Left lung (tissue), 10 donors: ENCODE results near the gene SPATA20. TPM values are rescaled to one million over a fixed set of nuclear protein-coding genes. Genes with fewer than 3 reads are reported as not detected.
A peak's percentile ranks its signal among the peaks of the same experiment; 100 is the strongest.

ENCODE experiments used
- ATAC-seq: fragments of 200-7000 bp; cut with Tn5 transposase; one replicate; pipeline ENCODE4 v1.9.1; 2020; ENCODE audit warnings: moderate library complexity
- DNase-seq, 4 donors: peaks; one replicate each; pipeline ENCODE4 v3.0.0-alpha.2; 2013 to 2020
- H3K27ac ChIP-seq, 2 donors: fragments of 200-600 bp; sonication (generic) in 1 of 2; one replicate each; pipeline versions ENCODE4 v1.5.0 to v1.8.0; 2020 to 2021
- H3K27me3 ChIP-seq, 2 donors: fragments of 200-600 bp; sonication (generic) in 1 of 2; one replicate each; pipeline versions ENCODE4 v1.5.0 to v1.8.0; 2020 to 2021
- H3K36me3 ChIP-seq, 2 donors: fragments of 200-600 bp; sonication (generic) in 1 of 2; one replicate each; pipeline versions ENCODE4 v1.5.0 to v1.8.0; 2020 to 2021
- H3K4me1 ChIP-seq, 2 donors: fragments of 200-600 bp; one replicate each; pipeline ENCODE4 v1.8.0; 2021
- H3K4me3 ChIP-seq, 2 donors: fragments of 200-600 bp; sonication (generic) in 1 of 2; one replicate each; pipeline versions ENCODE4 v1.5.0 to v1.8.0; 2020 to 2021; ENCODE audit warnings: mild to moderate bottlenecking in 1 of 2
- H3K9me3 ChIP-seq, 2 donors: fragments of 200-600 bp; sonication (generic) in 1 of 2; one replicate each; pipeline versions ENCODE4 v1.5.0 to v1.8.0; 2020 to 2021
- CTCF ChIP-seq, 2 donors: fragments of 200-600 bp; sonication (generic) in 1 of 2; IDR thresholded peaks; one replicate each; pipeline versions ENCODE4 v1.5.0 to v1.8.0; 2021; ENCODE audit warnings: antibody characterized with exemption in 2 of 2
- intact Hi-C, 2 donors: fragments of 100-400 bp; cut with DNase I; formaldehyde crosslinking; loops; one replicate each; pipeline versions ENCODE4 v1.11.2 to v1.14.2; 2022
- polyA plus RNA-seq, 6 donors: library from polyadenylated mRNA; unstranded; fragments of 120-200 nt; gene quantifications; one replicate each; pipeline ENCODE4 v1.2.1, GENCODE V29; 2013; ENCODE audit not compliant: insufficient read length in 6 of 6
- total RNA-seq, 2 donors: library from RNA; stranded (reverse); fragmentation: NEBNext Ultra II Directional; extraction: Animal tissue kit (Norgen Biotek cat#: 25700); gene quantifications; one replicate each; pipeline ENCODE4 v1.2.1, GENCODE V29; 2021
- donor health status: DM: no; HTN: yes; CAD: no.
- donor health status: DM: no; HTN: no; CAD: no.

Gene SPATA20
- total and polyA plus RNA-seq, 8 donors, result 37.6 to 60.5 (median 47.7) TPM

GRCh38 chr17:50527949-50528474, 19.0 kb upstream of the SPATA20 start:
- intact Hi-C loops, result no loop called here
- no peak for TF ChIP-seq CTCF (IDR thresholded peaks at IDR 0.05)
- ATAC-seq, result no peak

GRCh38 chr17:50529849-50530248, 17.1 kb upstream of the SPATA20 start:
- ATAC-seq (no peak), DNase-seq (no peak)
- intact Hi-C loops, result no loop called here
- Histone ChIP-seq H3K4me1 (peaks cover 10 to 23% of the 10 kb centered on the region in 2 donors), H3K9me3 (no peaks in the 10 kb centered on the region), H3K36me3 (no peaks in the 10 kb centered on the region), H3K27me3 (peaks cover 15 to 59% of the 10 kb centered on the region in 2 donors), H3K27ac (no peak overlapping the region), H3K4me3 (no peak overlapping the region)
- TF ChIP-seq CTCF (IDR thresholded peaks at IDR 0.05), result no peak

More at GRCh38 chr17:50527949-50528474, 19.0 kb upstream of the SPATA20 start:
- H3K4me1 ChIP-seq, result peaks cover 0 to 10% of the 10 kb centered on the region in 2 donors
- H3K36me3 ChIP-seq, result no peaks in the 10 kb centered on the region
- DNase-seq, result no peak
- peaks cover 10 to 40% of the 10 kb centered on the region in 2 donors for H3K27me3 ChIP-seq
- no peaks in the 10 kb centered on the region for H3K9me3 ChIP-seq
- H3K27ac ChIP-seq, result no peak overlapping the region
- H3K4me3 ChIP-seq, result no peak overlapping the region

DNA sequence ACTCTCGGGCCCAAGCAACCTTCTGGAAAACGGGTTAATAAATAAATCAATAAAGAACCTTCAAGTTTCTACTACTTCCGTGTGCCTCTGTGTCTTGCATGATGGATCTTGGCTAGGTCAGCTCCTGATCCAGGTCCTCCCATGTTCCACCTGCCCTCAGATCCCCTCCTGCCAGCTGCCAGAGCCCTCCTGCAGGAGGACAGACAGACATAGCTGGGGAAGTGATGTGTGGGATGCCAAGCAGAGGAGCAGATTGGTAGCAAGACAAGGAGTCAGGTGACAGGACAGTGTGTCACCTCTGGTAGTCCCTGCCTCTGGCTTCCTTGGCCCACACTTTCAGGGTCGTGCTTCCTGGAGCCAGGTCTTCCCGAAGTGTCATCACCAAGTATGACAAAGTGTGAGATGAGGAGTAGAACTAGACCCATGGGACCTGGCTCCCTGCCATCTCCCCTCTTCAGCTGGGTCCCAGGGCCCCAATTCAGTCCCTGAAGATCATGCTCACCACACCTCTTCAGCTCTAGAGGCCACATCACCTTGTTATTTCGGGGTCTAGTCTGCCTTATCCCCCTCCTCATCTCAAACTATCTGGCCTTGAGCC, 15.4 kb upstream of the SPATA20 start:
- Histone ChIP-seq H3K27ac (no peak overlapping the region), H3K9me3 (no peaks in the 10 kb centered on the region), H3K4me1 (peaks cover 10 to 23% of the 10 kb centered on the region in 2 donors), H3K36me3 (no peaks in the 10 kb centered on the region), H3K4me3 (no peak overlapping the region), H3K27me3 (peaks cover 15 to 62% of the 10 kb centered on the region in 2 donors)
- ATAC-seq, result no peak
- DNase-seq, result no peak
- TF ChIP-seq CTCF (IDR thresholded peaks at IDR 0.05), result no peak
- intact Hi-C loops, result no loop called here

- ATAC-seq, result peak; percentile 81
- H3K27me3 ChIP-seq, result peaks cover 15 to 62% of the 10 kb centered on the region in 2 donors
- peak in 3 of 4 donors; percentile 71 to 86 (median 76) for DNase-seq
- no peaks in the 10 kb centered on the region for H3K9me3 ChIP-seq
- H3K4me3 ChIP-seq, result peak within 1 kb of the TSS in 1 of 2 donors; percentile 18
- no peaks in the 10 kb centered on the region for H3K36me3 ChIP-seq
- intact Hi-C loops, result no loop called here
- TF ChIP-seq CTCF (IDR thresholded peaks at IDR 0.05), result no peak
- H3K27ac ChIP-seq, result no peak within 1 kb of the TSS
- H3K4me1 ChIP-seq, result peaks cover 10 to 23% of the 10 kb centered on the region in 2 donors
These were observed 14.4 kb upstream of the SPATA20 start, which contains the start of gene EPN3 for GRCh38 chr17:50532452-50533024. Gene EPN3 (plus strand): TSS chr17:50532735. CDS start chr17:50536557, 3,822 bp downstream.

- Histone ChIP-seq H3K27ac (no peak overlapping the region), H3K36me3 (no peaks in the 10 kb centered on the region), H3K4me1 (peaks cover 10 to 23% of the 10 kb centered on the region in 2 donors), H3K27me3 (peaks cover 15 to 62% of the 10 kb centered on the region in 2 donors), H3K4me3 (no peak overlapping the region), H3K9me3 (no peaks in the 10 kb centered on the region)
- no peak for TF ChIP-seq CTCF (IDR thresholded peaks at IDR 0.05)
- ATAC-seq (peak; percentile 21), DNase-seq (no peak)
- intact Hi-C loops, result no loop called here
These were observed 13.8 kb upstream of the SPATA20 start for GRCh38 chr17:50533185-50533584.
